Muscle of back (tissue), 11 donors: ENCODE results near the gene CTSA. TPM values are rescaled to one million over a fixed set of nuclear protein-coding genes. Genes with fewer than 3 reads are reported as not detected.
"Not testable (repeated sequence)": the region's sequence is repeated elsewhere in the genome, so short reads cannot be mapped to it uniquely, and the experiment has no call there.

Source experiments
- DNase-seq, 3 donors: peaks; one replicate each; pipeline versions ENCODE4 v3.0.0 to v3.0.0-alpha.2; 2013
- polyA plus RNA-seq, 10 donors: library from polyadenylated mRNA; unstranded; fragments of 120-200 nt; gene quantifications; one replicate each; pipeline ENCODE4 v1.2.1, GENCODE V29; 2013; ENCODE audit not compliant: insufficient read length in 10 of 10

CTSA gene
- polyA plus RNA-seq, 10 donors, result 53.0 to 77.9 (median 64.4) TPM

DNA sequence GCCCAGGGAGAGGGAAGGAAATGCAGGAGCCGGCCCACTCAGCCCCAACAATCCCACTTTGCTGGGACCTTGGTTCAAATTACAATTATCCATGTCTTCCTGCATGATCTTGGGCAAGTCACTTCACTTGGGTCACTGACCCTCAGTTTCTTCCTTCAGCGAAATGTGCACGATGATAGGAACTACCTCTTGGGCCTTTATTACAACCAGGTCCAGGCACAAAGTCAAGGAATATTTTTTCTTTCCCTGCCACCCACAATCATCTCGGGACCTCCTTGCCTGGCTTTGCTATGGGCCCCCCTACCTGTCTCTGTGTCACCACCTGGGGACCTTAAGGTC lies 21.2 kb downstream of the CTSA start:
- DNase-seq, result no peak

DNA sequence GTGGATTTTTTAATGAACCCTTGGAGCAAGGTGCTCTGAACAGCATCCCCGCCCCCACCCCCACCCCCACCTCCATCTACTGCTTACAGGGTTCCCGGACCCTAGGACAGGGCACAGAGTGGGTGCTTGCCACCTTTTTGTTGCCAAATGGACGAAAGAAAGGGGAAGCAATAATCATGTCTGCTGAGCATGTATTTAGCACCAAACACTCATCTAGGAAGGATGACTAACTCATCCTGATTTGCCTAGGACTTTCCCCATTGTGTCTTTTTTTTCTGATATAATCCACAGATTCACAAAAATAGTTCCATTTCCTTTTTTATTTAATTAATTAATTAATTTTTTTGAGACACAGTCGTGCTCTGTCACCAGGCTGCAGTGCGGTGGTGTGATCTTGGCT lies 22.0 kb downstream of the CTSA start:
- DNase-seq, result no peak

DNA sequence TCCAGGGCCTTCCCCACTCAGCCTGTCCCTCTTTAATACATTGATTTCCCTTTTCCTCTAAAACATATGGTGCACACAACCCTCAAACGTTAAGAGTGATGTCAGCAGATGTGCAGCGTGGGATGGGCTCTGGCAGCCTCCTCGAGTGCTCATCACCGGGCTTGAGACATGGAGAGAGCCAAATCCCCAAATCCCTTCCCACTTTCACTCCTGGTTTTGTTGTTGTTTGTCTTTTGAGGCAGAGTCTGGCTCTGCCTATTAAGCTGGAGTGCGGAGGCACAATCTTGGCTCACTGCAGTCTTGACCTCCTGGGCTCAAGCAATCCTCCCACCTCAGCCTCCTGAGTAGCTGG lies 26.6 kb downstream of the CTSA start:
- peak in 2 of 3 donors; percentile 68 to 89 for DNase-seq

DNA sequence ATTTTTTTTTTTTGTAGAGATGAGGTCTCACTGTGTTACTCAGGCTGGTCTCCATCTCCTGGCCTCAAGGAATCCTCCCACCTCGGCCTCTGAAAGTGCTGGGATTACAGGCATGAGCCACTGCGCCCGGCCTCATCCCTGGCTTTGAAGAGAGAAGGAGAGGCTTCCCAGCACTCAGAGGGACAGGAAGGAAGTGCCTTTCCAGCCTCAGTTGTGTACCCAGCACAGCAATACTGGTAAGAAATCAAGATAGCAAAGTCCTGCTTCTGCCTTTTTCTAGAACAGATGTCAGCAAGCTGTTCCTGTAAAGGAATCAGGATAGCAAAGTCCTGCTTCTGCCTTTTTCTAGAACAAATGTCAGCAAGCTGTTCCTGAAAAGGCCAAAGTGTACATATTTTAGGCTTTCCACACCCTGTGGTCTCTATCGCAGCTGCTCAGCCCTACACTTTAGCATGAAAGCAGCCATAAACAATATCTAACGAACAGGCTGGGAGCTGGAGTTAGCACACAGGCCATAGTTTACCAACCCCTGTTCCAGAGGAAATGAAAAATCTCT lies 27.1 kb downstream of the CTSA start:
- DNase-seq, result peak in 2 of 3 donors; percentile 33 to 73

DNA sequence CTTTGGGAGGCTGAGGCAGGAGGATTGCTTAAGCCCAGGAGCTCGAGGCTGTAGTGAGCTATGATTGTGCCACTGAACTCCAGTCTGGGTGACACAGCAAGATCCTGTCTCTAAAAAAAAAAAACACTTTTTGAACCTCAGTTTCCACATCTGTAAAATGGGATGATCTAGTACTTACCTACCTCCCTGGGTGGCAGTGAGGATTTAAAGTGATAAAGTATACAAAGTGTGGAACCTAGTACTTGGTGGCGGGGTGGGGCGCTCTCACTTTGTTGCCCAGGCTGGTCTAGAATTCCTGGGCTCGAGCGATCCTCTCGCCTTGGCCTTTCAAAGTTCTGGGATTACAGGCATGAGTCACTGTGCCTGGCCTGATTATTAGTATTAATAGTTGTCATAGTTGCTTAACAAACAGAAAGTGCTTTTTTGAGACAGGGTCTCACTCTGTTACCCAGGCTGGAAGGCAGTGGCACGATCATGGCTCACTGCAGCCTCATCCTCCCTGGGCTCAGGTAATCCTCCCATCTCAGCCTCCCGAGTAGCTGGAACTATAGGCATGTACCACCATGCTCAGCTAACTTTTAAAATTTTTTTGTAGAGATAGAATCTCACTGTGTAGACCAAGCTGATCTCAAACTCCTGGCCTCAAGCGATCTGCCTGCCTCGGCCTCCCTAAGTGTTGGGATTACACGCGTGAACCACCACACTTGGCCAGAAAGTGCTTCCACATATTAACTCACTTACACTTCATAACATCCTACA lies 27.8 kb downstream of the CTSA start:
- DNase-seq, result no peak

DNA sequence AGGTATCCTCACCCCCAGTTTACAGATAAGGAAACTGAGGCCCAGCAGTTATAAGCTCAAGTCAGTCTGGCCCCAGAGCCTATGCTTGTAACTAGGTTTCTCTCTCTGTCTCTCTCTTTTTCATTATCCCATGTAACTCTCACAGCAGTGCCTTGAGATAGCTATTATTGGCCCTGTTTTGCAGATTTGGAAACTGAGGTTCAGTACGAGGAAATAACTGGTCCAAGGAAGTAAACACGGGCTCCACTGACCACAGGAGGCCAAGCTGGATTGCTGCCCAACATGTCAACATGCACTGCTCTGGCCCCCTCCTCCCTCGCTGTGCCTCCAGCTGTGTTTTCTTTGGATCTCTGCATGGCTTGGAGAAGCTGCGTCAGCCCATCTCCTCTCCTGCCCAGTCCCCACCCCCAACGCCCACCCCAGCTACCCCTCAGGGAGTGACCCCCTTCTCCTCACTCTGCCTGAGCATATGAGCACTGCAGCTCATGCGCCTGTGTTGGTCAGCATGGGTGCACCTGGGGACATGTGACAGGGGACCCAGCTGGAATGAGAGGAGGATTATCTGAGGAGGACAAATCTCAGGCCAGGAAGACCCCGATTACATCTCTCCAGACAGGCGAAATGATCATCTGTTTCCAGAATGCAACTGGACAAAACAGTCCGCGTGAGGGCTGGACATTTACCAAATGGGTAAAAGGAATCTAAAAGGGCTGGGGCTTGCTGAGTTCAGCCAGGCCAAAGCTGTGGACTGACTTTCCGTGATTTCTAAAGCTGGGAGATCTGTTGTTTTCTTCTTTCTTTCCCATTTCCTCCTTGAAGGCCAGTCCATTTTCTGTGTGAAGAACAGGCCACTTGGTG lies 28.6 kb downstream of the CTSA start:
- DNase-seq, result peak in 2 of 3 donors; percentile 76 to 85

DNA sequence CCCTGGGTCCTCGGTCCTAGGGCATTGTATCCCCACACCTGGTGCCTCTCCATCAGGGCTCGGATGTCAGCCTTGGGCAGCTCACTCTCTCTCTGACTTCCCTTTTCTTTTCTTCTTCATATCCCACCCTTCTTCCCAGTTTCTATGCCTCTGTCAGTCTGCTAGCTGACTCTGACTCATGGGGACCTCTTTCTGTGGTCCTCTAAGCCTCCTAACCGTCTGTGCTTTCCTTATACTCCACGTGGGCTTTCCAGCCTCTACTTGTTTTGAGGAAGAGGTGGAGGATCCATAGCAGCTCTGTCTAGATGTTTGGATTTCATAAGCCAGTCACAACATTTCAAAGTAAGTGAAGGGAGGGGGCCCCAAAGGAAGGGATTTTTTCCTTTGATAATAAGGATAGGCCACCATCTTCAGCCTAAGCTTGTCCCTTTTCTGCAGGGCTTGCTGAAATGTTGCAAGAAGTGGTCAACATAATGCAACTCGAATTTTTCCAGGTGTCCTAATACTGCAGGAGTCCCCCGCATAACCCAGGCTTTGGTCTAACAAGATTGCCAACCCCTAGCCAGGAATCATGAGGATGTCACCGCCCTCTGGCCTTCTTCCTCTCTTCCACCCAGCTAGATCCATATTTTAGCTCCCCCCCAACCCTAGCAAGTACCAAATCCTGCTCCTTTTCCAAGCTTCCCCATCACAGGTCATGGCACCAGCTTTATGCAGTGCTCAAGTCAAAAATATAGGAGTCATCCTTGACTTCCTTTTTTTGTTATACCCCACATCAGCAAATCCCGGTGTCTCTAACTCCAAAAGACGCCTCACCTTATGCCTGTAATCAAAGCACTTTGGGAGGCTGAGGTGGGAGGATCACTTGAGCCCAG lies 29.6 kb downstream of the CTSA start:
- no peak for DNase-seq

DNA sequence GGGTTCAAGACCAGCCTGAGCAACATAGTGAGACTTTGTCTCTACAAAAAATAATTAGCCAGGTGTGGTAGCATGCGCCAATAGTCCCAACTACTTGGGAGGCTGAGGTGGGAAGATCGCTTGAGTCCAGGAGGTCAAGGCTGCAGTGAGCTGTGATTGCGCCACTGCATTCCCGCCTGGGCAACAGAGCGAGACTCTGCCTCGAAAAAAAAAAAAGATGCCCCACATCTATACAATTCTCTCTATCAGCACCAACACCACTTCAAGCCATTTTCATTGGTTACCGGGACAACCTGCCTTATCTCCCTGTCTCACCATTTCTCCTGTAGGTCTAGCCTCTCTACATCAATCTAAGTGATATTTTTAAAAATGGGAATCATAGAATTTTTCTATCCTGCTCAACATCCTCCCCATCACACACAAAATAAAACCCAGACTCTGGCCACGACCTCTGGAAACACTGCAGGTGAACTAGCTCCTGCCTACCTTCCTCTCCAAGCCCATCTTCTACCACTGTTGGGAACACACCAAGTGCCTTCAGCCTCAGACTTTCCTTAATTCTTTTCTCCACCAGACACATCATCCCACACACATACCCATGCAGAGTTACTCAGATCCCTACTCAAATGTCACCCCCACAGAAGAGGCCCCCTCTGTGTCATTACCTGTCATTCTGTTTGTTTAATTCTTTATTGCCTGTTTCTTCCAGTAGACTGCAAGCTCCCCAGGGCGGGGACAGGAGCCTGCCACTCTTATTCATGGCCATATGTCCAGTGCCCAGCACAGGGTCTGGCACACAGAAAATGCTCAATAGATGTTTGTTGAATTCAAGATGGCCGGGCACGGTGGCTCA lies 30.4 kb downstream of the CTSA start:
- no peak for DNase-seq

DNA sequence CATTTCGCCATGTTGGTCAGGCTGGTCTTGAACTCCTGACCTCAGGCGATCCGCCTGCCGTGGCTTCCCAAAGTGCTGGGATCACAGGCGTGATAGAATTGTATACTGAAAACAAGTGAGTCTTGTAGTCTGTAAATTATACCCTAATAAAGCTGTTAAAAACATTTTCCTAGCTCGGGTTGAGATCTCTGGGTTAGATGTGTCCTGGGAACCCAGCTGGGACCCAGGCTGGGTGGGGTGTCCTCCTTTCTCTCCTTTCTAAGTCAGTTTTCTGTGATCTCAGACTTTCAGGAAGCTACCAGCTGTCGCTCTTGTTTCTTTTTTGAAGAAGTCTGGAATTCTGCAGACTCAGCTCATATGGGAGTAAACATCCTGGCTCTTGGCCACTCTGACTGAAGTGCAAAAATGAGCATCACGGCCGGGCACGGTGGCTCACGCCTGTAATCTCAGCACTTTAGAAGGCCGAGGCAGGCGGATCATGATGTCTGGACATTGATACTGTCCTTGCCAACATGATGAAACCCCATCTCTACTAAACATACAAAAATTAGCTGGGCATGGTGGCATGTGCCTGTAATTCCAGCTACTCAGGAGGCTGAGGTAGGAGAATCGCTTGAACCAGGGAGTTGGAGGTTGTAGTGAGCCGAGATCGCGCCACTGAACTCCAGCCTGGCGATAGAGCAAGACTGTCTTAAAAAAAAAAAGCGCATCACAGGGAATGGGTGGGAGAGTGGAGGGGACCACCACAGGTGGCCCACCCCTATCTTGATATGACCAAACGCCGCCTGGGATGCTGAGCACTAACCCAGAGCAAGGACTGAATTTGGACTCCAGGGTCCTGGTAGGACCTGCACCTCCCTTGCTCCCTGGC lies 33.5 kb downstream of the CTSA start:
- DNase-seq, result peak in 2 of 3 donors; percentile 55 to 78

DNA sequence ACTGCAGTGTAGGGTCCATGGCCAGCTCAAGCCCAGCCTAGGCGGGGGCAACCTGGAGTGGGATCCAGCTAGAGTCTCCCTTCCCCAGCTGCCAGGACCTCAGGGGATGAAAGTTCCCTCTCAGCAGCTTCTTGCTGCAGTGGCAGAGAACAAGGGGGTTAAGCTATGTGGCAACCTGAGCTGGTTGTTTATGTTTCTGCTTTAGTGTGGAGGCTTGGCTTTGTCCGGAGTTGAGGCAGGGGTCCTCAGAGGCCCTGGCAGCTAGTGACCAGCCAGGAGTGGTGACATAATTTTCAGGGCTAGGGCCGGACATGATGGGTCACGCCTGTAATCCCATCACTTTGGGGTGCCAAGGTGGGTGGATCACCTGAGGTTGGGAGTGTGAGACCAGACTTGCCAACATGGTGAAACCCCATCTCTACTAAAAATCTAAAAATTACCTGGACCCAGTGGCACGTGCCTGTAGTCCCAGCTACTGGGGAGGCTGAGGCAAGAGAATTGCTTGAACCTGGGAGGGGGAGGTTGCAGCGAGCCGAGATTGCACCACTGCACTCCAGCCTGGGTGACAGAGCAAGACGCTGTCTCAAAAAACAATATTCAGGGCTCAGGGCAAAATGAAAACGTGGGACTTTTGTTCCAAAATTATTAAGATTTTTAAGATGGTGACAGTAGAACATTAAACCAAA lies 34.8 kb downstream of the CTSA start:
- no peak for DNase-seq

DNA sequence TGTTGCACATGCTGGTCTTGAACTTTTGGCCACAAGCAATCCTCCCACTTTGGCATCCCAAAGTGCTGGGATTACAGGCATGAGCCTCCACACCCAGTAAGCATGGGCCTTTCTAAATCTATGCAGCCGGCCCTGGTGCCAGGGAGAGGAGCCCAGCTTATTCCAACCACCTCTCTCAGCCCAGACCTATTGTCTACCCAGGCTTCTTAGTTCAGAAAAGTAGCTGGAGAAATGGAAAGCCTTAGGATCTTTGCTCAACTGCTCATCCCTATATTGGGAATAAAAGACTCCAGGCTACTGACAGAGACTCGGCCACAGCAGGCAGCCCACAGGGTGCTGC lies 35.6 kb downstream of the CTSA start:
- no peak for DNase-seq

DNA sequence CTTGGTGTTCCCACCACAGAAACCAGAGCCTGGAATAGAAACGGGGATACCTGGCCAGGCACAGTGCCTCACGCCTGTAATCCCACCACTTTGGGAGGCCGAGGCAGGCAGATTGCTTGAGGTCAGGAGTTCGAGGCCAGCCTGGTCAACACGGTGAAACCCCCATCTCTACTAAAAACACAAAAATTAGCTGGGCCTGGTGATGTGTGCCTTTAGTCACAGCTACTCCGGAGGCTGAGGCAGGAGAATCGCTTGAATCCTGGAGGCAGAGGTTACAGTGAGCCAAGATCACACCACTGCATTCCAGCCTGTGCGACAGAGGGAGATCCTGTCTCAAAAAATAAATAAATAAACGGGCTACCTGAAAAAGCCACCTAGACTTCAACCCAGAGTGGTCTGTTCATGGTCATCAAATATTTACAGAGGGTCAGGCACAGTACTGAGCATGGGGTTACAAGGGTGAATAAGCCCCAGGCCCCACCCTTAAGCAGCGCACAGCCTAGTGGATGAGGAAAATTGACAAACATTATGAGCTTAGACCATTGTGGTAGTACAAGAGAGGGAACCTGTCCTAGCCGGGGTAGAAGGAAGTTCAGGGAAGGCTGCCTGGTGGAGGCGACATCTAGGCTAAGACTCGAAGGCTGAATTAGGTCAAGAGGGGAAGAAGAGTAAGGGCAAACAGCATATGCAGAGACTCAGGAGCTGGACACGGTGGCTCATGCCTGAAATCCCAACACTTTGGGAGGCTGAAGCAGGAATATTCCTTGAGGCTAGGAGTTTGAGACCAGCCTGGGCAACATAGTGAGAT lies 36.1 kb downstream of the CTSA start:
- DNase-seq, result no peak

DNA sequence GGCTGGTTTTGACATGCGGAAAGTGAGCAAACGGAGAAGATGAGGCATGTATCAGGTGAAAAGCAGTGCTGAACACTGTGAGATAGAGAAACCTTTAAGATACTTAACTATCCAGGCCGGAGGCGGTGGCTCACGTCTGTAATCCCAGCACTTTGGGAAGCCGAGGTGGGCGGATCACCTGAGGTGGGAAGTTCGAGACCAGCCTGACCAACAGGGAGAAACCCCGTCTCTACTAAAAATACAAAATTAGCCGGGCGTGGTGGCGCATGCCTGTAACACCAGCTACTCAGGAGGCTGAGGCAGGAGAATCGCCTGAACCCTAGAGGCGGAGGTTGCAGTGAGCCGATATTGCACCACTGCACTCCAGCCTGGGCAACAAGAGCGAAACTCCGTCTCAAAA lies 40.5 kb downstream of the CTSA start:
- DNase-seq, result not testable (repeated sequence)

DNA sequence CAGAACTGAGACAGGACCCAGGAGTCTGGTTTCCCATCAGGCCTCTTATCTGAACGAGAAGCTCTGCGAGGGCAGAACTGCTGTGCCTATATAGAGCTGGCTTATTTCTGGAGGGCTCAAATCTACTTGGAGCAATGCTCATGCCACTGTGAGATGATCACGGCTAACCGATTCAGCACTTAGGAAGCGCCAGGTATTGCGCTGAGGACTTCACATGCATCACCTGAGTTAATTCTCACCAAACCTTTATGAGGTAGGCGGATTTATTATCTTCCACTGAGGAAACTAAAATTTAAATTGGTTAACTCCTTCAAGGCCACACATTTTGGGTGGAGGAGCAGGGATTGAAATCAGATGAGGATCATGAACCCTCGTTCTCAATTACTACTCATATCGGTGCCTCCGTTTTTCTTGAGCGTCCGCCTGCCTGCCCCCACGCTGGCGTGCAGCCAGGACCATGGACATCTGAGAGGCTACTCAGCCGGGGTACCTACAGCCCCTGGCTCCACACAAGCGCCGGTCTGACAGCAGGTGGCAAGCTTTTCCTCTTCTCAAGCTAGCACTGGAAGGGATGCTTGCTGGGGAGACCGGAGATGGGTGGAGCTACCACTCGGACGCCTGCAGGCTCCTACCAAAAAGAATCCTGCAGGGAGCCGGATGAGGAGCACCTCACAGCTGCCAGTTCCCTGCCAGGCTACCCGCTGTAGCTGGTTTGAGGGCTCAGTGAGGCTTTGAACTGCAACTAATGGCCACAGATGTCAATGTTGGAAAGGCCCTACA lies 42.3 kb downstream of the CTSA start:
- DNase-seq, result peak; percentile 54 to 85 (median 66)

DNA sequence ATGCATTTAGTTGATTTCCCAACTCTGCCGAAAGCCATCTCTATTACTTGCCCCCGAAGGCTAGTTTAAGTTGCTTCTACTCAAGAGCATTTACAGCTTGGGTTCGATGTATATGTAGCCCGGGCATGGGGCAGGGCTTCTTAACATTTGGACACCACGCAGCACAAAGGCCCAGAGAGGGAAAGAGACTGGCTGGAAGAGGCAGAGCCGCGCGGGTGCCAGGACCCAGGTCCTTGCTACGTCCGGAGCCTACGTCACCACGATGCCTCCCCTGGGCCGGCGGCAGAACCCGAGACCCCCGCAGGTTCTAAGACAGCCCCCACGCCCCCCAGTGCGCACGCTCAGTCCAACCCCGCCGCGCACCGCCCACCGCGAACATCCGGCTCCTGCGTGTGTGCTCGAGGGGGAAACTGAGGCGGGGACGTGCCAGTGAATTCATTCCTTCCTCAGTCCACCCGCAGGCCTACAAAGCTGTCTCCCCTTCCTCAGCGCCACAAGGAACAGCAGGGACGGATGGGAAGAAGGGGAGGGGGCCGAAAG lies 43.0 kb downstream of the CTSA start:
- peak in 1 of 3 donors; percentile 82 for DNase-seq

DNA sequence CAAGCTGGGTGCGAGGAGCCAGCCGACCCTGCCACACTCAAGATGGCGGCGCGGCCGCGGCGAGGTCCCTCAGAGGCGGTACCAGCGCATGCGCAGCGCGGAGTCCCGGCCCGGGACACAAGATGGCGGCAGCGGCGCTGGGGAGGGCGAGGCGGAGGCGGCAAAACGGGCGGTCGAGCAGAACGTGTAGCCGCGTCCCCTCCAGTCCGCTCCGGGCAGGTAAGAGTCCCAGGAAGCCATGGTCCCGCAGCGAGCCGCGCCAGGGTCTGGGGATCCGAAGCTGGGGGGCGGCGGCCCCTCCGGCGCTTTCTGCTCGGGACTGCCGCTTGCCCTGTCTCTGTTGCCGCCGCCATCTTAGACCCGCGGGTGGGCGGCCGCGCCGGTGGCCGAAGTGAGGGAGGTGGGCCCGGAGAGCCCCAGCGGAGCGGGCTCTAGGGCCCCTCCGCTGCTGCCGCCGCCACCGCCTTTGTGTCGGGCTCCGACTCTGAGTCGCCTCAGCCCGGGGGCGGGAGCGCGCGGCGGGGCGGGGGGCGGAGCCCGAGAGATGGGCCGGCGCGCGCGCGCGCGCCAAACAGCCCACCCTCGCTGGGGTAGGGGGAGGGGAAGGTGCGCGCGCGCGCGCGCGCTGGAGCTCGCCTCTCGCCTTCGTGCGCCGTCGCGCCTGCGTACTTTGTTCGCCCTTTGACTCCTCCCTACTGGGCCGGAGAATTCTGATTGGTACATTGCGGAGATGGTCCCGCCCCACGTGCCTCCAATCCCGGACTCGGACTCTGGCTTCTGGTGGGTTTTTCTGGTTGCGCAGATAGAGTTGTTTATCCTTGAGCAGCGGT lies 43.7 kb downstream of the CTSA start, which contains the start of gene PCIF1:
TSS of gene PCIF1 (plus strand) at position 98 of the 830 bp plus-strand sequence. CDS start 4,317 bp downstream, outside the sequence.
- DNase-seq, result peak; percentile 98 to 100 (median 100)
